Activated CD4-positive, alpha-beta T cell treated with anti-CD3 and anti-CD28 coated beads, Interleukin-2, Interleukin-6, amounts not matched to agents 100 ng/mL and 50 ng/mL, durations not matched to agents 16 hours and 8 hours (primary cell): ENCODE results near the gene ETV4.

Experiments
- DNase-seq: peaks from one replicate; pipeline ENCODE4 v3.0.0-alpha.2; 2020

Gene ETV4

GRCh38 chr17:43572368-43572980 lies 26.3 kb upstream of the ETV4 start:
- DNase-seq, result no peak

GRCh38 chr17:43570518-43570928 lies 24.4 kb upstream of the ETV4 start:
- no peak for DNase-seq

- DNase-seq, result no peak
These were observed 22.5 kb upstream of the ETV4 start for GRCh38 chr17:43568506-43569082.

- no peak for DNase-seq
These were observed 17.8 kb upstream of the ETV4 start for GRCh38 chr17:43563600-43564594.

- DNase-seq, result no peak
These were observed 16.8 kb upstream of the ETV4 start for GRCh38 chr17:43562679-43563599.

GRCh38 chr17:43560461-43561427 lies 14.6 kb upstream of the ETV4 start:
- no peak for DNase-seq

- DNase-seq, result no peak
These were observed 13.1 kb upstream of the ETV4 start for GRCh38 chr17:43559161-43559816.

GRCh38 chr17:43558805-43559160 lies 12.6 kb upstream of the ETV4 start:
- no peak for DNase-seq

- DNase-seq, result peak; percentile 31
These were observed 10.2 kb upstream of the ETV4 start for GRCh38 chr17:43556292-43556691.

- DNase-seq, result no peak
These were observed 8.7 kb upstream of the ETV4 start for GRCh38 chr17:43554857-43555256.

- DNase-seq, result no peak
These were observed 7.4 kb upstream of the ETV4 start for GRCh38 chr17:43553573-43553972.

GRCh38 chr17:43552229-43552837 lies 6.2 kb upstream of the ETV4 start:
- no peak for DNase-seq

- no peak for DNase-seq
These were observed 4.6 kb upstream of the ETV4 start for GRCh38 chr17:43550754-43551153.

GRCh38 chr17:43549496-43549895 lies 3.4 kb upstream of the ETV4 start:
- DNase-seq, result no peak

- no peak for DNase-seq
These were observed 2.7 kb upstream of the ETV4 start for GRCh38 chr17:43548689-43549379.

- DNase-seq, result no peak
These were observed 1.6 kb upstream of the ETV4 start for GRCh38 chr17:43547659-43548256.

GRCh38 chr17:43547189-43547550 lies 1.0 kb upstream of the ETV4 start:
- no peak for DNase-seq

- DNase-seq, result no peak
These were observed 832 bp downstream of the ETV4 start for GRCh38 chr17:43545383-43545632.

GRCh38 chr17:43543771-43544575 lies 2.2 kb downstream of the ETV4 start:
- DNase-seq, result no peak
